Liver (tissue), 3 donors: Measurements from ENCODE around the gene BRD4.

Experiments
- EGR1 ChIP-seq, 2 donors: IDR thresholded peaks; 2 replicates each; pipeline ENCODE4 v1.6.1; 2016 to 2018; ENCODE audit warnings: antibody characterized with exemption in 2 of 2, low read depth in 2 of 2
- FOXA1 ChIP-seq: IDR thresholded peaks from 2 replicates; pipeline ENCODE4 v1.6.1; 2016; ENCODE audit warnings: antibody characterized with exemption
- FOXA2 ChIP-seq: IDR thresholded peaks from 2 replicates; pipeline ENCODE4 v1.6.1; 2016; ENCODE audit warnings: antibody characterized with exemption
- JUND ChIP-seq, 2 donors: IDR thresholded peaks; 2 replicates each; pipeline ENCODE4 v1.6.1; 2016; ENCODE audit warnings: antibody characterized with exemption in 2 of 2
- RAD21 ChIP-seq, 2 donors: IDR thresholded peaks; 2 replicates each; pipeline ENCODE4 v1.6.1; 2016; ENCODE audit warnings: antibody characterized with exemption in 2 of 2, mild to moderate bottlenecking in 2 of 2
- TAF1 ChIP-seq: conservative IDR thresholded peaks from 2 replicates; pipeline ENCODE4 v1.6.1; 2016; ENCODE audit warnings: antibody characterized with exemption, mild to moderate bottlenecking
- TF ChIP-seq, protein P1 (sequence below): fragments of 150-350 bp; IDR thresholded peaks from 2 replicates; pipeline ENCODE4 v1.5.1; 2017; ENCODE audit warnings: improper control_type of control experiment, low read depth, low read length; ENCODE audit not compliant: missing input control
- TF ChIP-seq, protein P2 (sequence below): IDR thresholded peaks from 2 replicates; pipeline ENCODE4 v1.6.1; 2016; ENCODE audit warnings: antibody characterized with exemption
- TF ChIP-seq, protein P3 (sequence below): IDR thresholded peaks from 2 replicates; pipeline ENCODE4 v1.6.1; 2016; ENCODE audit warnings: antibody characterized with exemption
- TF ChIP-seq, protein P4 (sequence below): IDR thresholded peaks from 2 replicates; pipeline ENCODE4 v1.6.1; 2016; ENCODE audit warnings: antibody characterized with exemption, mild to moderate bottlenecking
- donor health status: healthy.
- donor health status: healthy.

DNA sequence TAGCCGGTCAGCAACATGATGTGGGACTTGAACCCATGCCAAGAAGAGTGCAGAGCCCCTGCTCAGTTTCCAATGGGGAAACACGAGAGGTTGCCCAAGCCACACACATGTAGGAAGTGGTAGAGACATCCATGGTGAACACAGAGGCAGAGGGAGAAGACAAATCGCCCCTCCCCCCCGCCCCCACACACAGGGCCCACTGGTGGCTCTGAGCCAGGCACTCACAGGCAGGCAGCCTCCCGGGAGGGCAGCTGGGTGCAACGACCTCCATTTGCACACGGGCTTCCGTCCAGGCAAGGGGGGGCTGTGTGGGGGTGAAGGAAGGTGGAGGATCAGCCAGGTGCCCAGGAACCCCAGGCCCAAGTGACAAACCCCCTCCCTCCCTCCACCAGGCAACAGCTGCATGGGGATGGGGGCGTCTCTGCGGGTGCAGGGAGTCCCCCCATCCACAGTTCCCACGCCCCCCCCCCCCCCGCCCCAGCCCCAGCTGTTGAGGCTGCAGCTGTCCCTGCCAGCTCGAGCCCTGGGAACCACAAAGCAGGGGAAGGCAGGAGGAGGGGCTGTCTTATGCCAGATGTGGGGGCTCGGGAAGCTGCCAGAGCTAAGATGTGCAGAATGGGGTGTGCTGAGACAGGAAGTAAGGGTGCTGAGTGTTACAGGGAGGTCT is 134.9 kb downstream of the BRD4 start:
- TF ChIP-seq, protein P1, sequence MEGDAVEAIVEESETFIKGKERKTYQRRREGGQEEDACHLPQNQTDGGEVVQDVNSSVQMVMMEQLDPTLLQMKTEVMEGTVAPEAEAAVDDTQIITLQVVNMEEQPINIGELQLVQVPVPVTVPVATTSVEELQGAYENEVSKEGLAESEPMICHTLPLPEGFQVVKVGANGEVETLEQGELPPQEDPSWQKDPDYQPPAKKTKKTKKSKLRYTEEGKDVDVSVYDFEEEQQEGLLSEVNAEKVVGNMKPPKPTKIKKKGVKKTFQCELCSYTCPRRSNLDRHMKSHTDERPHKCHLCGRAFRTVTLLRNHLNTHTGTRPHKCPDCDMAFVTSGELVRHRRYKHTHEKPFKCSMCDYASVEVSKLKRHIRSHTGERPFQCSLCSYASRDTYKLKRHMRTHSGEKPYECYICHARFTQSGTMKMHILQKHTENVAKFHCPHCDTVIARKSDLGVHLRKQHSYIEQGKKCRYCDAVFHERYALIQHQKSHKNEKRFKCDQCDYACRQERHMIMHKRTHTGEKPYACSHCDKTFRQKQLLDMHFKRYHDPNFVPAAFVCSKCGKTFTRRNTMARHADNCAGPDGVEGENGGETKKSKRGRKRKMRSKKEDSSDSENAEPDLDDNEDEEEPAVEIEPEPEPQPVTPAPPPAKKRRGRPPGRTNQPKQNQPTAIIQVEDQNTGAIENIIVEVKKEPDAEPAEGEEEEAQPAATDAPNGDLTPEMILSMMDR = no peak
- TF ChIP-seq JUND (IDR thresholded peaks at IDR 0.05) (no peak), TAF1 (no peak), FOXA1 (no peak), FOXA2 (no peak), RAD21 (IDR thresholded peaks at IDR 0.05) (no peak), EGR1 (IDR thresholded peaks at IDR 0.05; ENCODE audit: low read depth in 2 of 2) (no peak)
- TF ChIP-seq, protein P2, sequence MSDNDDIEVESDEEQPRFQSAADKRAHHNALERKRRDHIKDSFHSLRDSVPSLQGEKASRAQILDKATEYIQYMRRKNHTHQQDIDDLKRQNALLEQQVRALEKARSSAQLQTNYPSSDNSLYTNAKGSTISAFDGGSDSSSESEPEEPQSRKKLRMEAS = no peak
- TF ChIP-seq, protein P3, sequence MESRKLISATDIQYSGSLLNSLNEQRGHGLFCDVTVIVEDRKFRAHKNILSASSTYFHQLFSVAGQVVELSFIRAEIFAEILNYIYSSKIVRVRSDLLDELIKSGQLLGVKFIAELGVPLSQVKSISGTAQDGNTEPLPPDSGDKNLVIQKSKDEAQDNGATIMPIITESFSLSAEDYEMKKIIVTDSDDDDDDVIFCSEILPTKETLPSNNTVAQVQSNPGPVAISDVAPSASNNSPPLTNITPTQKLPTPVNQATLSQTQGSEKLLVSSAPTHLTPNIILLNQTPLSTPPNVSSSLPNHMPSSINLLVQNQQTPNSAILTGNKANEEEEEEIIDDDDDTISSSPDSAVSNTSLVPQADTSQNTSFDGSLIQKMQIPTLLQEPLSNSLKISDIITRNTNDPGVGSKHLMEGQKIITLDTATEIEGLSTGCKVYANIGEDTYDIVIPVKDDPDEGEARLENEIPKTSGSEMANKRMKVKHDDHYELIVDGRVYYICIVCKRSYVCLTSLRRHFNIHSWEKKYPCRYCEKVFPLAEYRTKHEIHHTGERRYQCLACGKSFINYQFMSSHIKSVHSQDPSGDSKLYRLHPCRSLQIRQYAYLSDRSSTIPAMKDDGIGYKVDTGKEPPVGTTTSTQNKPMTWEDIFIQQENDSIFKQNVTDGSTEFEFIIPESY = no peak
- TF ChIP-seq, protein P4, sequence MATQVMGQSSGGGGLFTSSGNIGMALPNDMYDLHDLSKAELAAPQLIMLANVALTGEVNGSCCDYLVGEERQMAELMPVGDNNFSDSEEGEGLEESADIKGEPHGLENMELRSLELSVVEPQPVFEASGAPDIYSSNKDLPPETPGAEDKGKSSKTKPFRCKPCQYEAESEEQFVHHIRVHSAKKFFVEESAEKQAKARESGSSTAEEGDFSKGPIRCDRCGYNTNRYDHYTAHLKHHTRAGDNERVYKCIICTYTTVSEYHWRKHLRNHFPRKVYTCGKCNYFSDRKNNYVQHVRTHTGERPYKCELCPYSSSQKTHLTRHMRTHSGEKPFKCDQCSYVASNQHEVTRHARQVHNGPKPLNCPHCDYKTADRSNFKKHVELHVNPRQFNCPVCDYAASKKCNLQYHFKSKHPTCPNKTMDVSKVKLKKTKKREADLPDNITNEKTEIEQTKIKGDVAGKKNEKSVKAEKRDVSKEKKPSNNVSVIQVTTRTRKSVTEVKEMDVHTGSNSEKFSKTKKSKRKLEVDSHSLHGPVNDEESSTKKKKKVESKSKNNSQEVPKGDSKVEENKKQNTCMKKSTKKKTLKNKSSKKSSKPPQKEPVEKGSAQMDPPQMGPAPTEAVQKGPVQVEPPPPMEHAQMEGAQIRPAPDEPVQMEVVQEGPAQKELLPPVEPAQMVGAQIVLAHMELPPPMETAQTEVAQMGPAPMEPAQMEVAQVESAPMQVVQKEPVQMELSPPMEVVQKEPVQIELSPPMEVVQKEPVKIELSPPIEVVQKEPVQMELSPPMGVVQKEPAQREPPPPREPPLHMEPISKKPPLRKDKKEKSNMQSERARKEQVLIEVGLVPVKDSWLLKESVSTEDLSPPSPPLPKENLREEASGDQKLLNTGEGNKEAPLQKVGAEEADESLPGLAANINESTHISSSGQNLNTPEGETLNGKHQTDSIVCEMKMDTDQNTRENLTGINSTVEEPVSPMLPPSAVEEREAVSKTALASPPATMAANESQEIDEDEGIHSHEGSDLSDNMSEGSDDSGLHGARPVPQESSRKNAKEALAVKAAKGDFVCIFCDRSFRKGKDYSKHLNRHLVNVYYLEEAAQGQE = no peak
